IPS DF 4.7 (cell line): ENCODE results near the gene ST6GALNAC5.
"Not testable (repeated sequence)": the region's sequence is repeated elsewhere in the genome, so short reads cannot be mapped to it uniquely, and the experiment has no call there.

Source experiments
- DNase-seq: peaks from one replicate; pipeline ENCODE4 v3.0.0-alpha.2; 2013; ENCODE audit warnings: low spot score; ENCODE audit errors: extremely low read depth

Gene ST6GALNAC5

GRCh38 chr1:76938304-76938703 is 71.0 kb downstream of the ST6GALNAC5 start:
- no peak for DNase-seq

- no peak for DNase-seq
These were observed 72.0 kb downstream of the ST6GALNAC5 start for GRCh38 chr1:76939050-76939816.

GRCh38 chr1:76939817-76940216 is 72.5 kb downstream of the ST6GALNAC5 start:
- no peak for DNase-seq

- no peak for DNase-seq
These were observed 73.5 kb downstream of the ST6GALNAC5 start for GRCh38 chr1:76940571-76941335.

GRCh38 chr1:76942549-76942948 is 75.3 kb downstream of the ST6GALNAC5 start:
- no peak for DNase-seq

- DNase-seq: no peak
These were observed 77.7 kb downstream of the ST6GALNAC5 start for GRCh38 chr1:76944942-76945341.

GRCh38 chr1:76948846-76949245 is 81.6 kb downstream of the ST6GALNAC5 start:
- DNase-seq: no peak

- no peak for DNase-seq
These were observed 82.2 kb downstream of the ST6GALNAC5 start for GRCh38 chr1:76949503-76949902.

- no peak for DNase-seq
These were observed 83.0 kb downstream of the ST6GALNAC5 start for GRCh38 chr1:76950306-76950705.

GRCh38 chr1:76951153-76951552 is 83.9 kb downstream of the ST6GALNAC5 start:
- DNase-seq: no peak

- DNase-seq: no peak
These were observed 88.4 kb downstream of the ST6GALNAC5 start for GRCh38 chr1:76955652-76956051.

GRCh38 chr1:76957961-76958360 is 90.7 kb downstream of the ST6GALNAC5 start:
- DNase-seq: no peak

- no peak for DNase-seq
These were observed 91.5 kb downstream of the ST6GALNAC5 start for GRCh38 chr1:76958828-76959227.

- no peak for DNase-seq
These were observed 92.3 kb downstream of the ST6GALNAC5 start for GRCh38 chr1:76959556-76959955.

- DNase-seq: no peak
These were observed 94.0 kb downstream of the ST6GALNAC5 start for GRCh38 chr1:76961181-76961819.

- no peak for DNase-seq
These were observed 94.5 kb downstream of the ST6GALNAC5 start for GRCh38 chr1:76961820-76962207.

GRCh38 chr1:76981267-76981666 is 114.0 kb downstream of the ST6GALNAC5 start:
- not testable (repeated sequence) for DNase-seq

- DNase-seq: no peak
These were observed 122.7 kb downstream of the ST6GALNAC5 start for GRCh38 chr1:76989976-76990375.

- no peak for DNase-seq
These were observed 125.8 kb downstream of the ST6GALNAC5 start for GRCh38 chr1:76993036-76993435.

- no peak for DNase-seq
These were observed 131.4 kb downstream of the ST6GALNAC5 start for GRCh38 chr1:76998582-76999223.

- DNase-seq: no peak
These were observed 140.4 kb downstream of the ST6GALNAC5 start for GRCh38 chr1:77007675-77008074.

- DNase-seq: no peak
These were observed 143.7 kb downstream of the ST6GALNAC5 start for GRCh38 chr1:77010937-77011336.
